Neural progenitor cell (in vitro differentiated cells): Measurements from ENCODE around the gene PRMT5. TPM values are rescaled to one million over a fixed set of nuclear protein-coding genes. Genes with fewer than 3 reads are reported as not detected.

ENCODE experiments used
- DNase-seq: peaks from one replicate; pipeline ENCODE4 v3.0.0-alpha.2; 2016; ENCODE audit warnings: low spot score
- H2AFZ ChIP-seq: fragments of 200-600 bp; sonication (generic); replicated peaks from 2 replicates; pipeline ENCODE4 v1.6.1; 2016; ENCODE audit warnings: antibody characterized with exemption
- H3F3A ChIP-seq: fragments of 200-600 bp; sonication (generic); 2 replicates; pipeline ENCODE4 v1.6.1; 2016; ENCODE audit warnings: antibody characterized with exemption, low read depth
- H3K27ac ChIP-seq: fragments of 200-600 bp; sonication (generic); 2 replicates; pipeline ENCODE4 v1.5.1; 2016; ENCODE audit warnings: mild to moderate bottlenecking
- H3K27me3 ChIP-seq: fragments of 200-600 bp; sonication (generic); 2 replicates; pipeline ENCODE4 v1.6.1; 2016; ENCODE audit warnings: mild to moderate bottlenecking, moderate library complexity
- H3K36me3 ChIP-seq: fragments of 200-600 bp; sonication (generic); 2 replicates; pipeline ENCODE4 v1.5.1; 2016
- H3K4me1 ChIP-seq: fragments of 200-600 bp; sonication (generic); 2 replicates; pipeline ENCODE4 v1.6.1; 2016; ENCODE audit warnings: mixed run types
- H3K4me2 ChIP-seq: fragments of 200-600 bp; sonication (generic); 2 replicates; pipeline ENCODE4 v1.6.1; 2016
- H3K4me3 ChIP-seq: fragments of 200-600 bp; sonication (generic); 2 replicates; pipeline ENCODE4 v1.5.1; 2016
- H3K79me2 ChIP-seq: fragments of 200-600 bp; sonication (generic); 2 replicates; pipeline ENCODE4 v1.6.1; 2016; ENCODE audit warnings: low read depth
- H3K9ac ChIP-seq: fragments of 200-600 bp; sonication (generic); 2 replicates; pipeline ENCODE4 v1.6.1; 2016
- H3K9me3 ChIP-seq: fragments of 200-600 bp; sonication (generic); 2 replicates; pipeline ENCODE4 v1.5.1; 2016; ENCODE audit warnings: low read depth
- H4K20me1 ChIP-seq: fragments of 200-600 bp; sonication (generic); 2 replicates; pipeline ENCODE4 v1.6.1; 2016; ENCODE audit warnings: low read depth
- H3K27ac Mint-ChIP-seq: 3 replicates; pipeline ENCODE4 v1.8.0; 2021; ENCODE audit warnings: mixed read lengths
- H3K27me3 Mint-ChIP-seq: 2 replicates; pipeline ENCODE4 v1.8.0; 2022; ENCODE audit warnings: low read depth, mild to moderate bottlenecking, inconsistent platforms, moderate library complexity, mixed read lengths; ENCODE audit not compliant: insufficient read depth
- H3K36me3 Mint-ChIP-seq: 3 replicates; pipeline ENCODE4 v1.8.0; 2021; ENCODE audit warnings: mixed read lengths
- H3K4me1 Mint-ChIP-seq: 3 replicates; pipeline ENCODE4 v1.8.0; 2021; ENCODE audit warnings: mixed read lengths
- H3K4me3 Mint-ChIP-seq: 3 replicates; pipeline ENCODE4 v1.8.0; 2021; ENCODE audit warnings: mild to moderate bottlenecking, moderate library complexity, mixed read lengths
- H3K9me3 Mint-ChIP-seq: 3 replicates; pipeline ENCODE4 v1.8.0; 2020; ENCODE audit warnings: mixed read lengths
- CTCF ChIP-seq: fragments of 200-600 bp; sonication (generic); IDR thresholded peaks from 2 replicates; pipeline ENCODE4 v1.5.1; 2017; ENCODE audit warnings: antibody characterized with exemption, mild to moderate bottlenecking
- EZH2 ChIP-seq: fragments of 200-600 bp; sonication (generic); IDR thresholded peaks from 2 replicates; pipeline ENCODE4 v1.6.1; 2017; ENCODE audit warnings: antibody characterized with exemption, mild to moderate bottlenecking, moderate library complexity
- EZH2phosphoT487 ChIP-seq: fragments of 200-600 bp; sonication (generic); IDR thresholded peaks from 2 replicates; pipeline ENCODE4 v1.6.1; 2017; ENCODE audit warnings: antibody characterized with exemption
- total RNA-seq: library from RNA; depleted of rRNA; stranded (reverse); fragments of >200 nt; gene quantifications from 2 replicates; pipeline ENCODE4 v1.2.3, GENCODE V29; 2015; ENCODE audit warnings: low replicate concordance

Gene PRMT5
- total RNA-seq, 1 donor from 2014 or later = 54.6 TPM

GRCh38 chr14:22928237-22929103, 706 bp downstream of the PRMT5 start:
- peaks cover 16% of the 10 kb centered on the region for H3K4me1 Mint-ChIP-seq
- Histone ChIP-seq H3K27me3 (no peaks in the 10 kb centered on the region), H3K9me3 (no peaks in the 10 kb centered on the region), H3K9ac (peak overlapping the region; percentile 78), H3K4me1 (peaks cover 8% of the 10 kb centered on the region), H3K4me3 (peak overlapping the region; percentile 90), H3K36me3 (no peaks in the 10 kb centered on the region), H3K79me2 (peaks cover 27% of the 10 kb centered on the region), H2AFZ (peak overlapping the region; percentile 81), H3F3A (peaks cover 29% of the 10 kb centered on the region), H3K27ac (peak overlapping the region; percentile 57), H3K4me2 (peak overlapping the region; percentile 96), H4K20me1 (no peaks in the 10 kb centered on the region)
- no peak overlapping the region for H3K27ac Mint-ChIP-seq
- peak; percentile 9 for DNase-seq
- H3K9me3 Mint-ChIP-seq = no peaks in the 10 kb centered on the region
- H3K4me3 Mint-ChIP-seq = no peak overlapping the region
- peaks cover 9% of the 10 kb centered on the region for H3K27me3 Mint-ChIP-seq
- peaks cover 24% of the 10 kb centered on the region for H3K36me3 Mint-ChIP-seq
- TF ChIP-seq EZH2 (no peak), CTCF (no peak), EZH2phosphoT487 (no peak)

GRCh38 chr14:22926316-22926715, 2.9 kb downstream of the PRMT5 start:
- H3K79me2 ChIP-seq = peaks cover 27% of the 10 kb centered on the region
- Mint-ChIP-seq H3K27ac (no peak overlapping the region), H3K27me3 (peaks cover 6% of the 10 kb centered on the region), H3K4me3 (no peak overlapping the region), H3K4me1 (peaks cover 15% of the 10 kb centered on the region), H3K36me3 (peaks cover 35% of the 10 kb centered on the region), H3K9me3 (no peaks in the 10 kb centered on the region)
- H3F3A ChIP-seq = peaks cover 23% of the 10 kb centered on the region
- no peaks in the 10 kb centered on the region for H4K20me1 ChIP-seq
- no peak overlapping the region for H3K27ac ChIP-seq
- no peak overlapping the region for H3K9ac ChIP-seq
- DNase-seq = no peak
- no peak overlapping the region for H2AFZ ChIP-seq
- no peak overlapping the region for H3K4me3 ChIP-seq
- H3K4me2 ChIP-seq = no peak overlapping the region
- no peaks in the 10 kb centered on the region for H3K9me3 ChIP-seq
- H3K4me1 ChIP-seq = peaks cover 8% of the 10 kb centered on the region
- TF ChIP-seq EZH2phosphoT487 (no peak), EZH2 (no peak), CTCF (no peak)
- H3K36me3 ChIP-seq = no peaks in the 10 kb centered on the region
- H3K27me3 ChIP-seq = no peaks in the 10 kb centered on the region

GRCh38 chr14:22925513-22925912, 3.7 kb downstream of the PRMT5 start:
- no peak overlapping the region for H3K27ac ChIP-seq
- Mint-ChIP-seq H3K27ac (no peak overlapping the region), H3K36me3 (peaks cover 42% of the 10 kb centered on the region), H3K4me1 (peaks cover 16% of the 10 kb centered on the region), H3K9me3 (no peaks in the 10 kb centered on the region), H3K4me3 (no peak overlapping the region), H3K27me3 (peaks cover 8% of the 10 kb centered on the region)
- H3K27me3 ChIP-seq = no peaks in the 10 kb centered on the region
- no peak overlapping the region for H3K9ac ChIP-seq
- H3K36me3 ChIP-seq = no peaks in the 10 kb centered on the region
- H3K79me2 ChIP-seq = peaks cover 27% of the 10 kb centered on the region
- H3K4me1 ChIP-seq = peaks cover 8% of the 10 kb centered on the region
- no peak for TF ChIP-seq EZH2phosphoT487
- H3K9me3 ChIP-seq = no peaks in the 10 kb centered on the region
- H3K4me3 ChIP-seq = no peak overlapping the region
- H2AFZ ChIP-seq = no peak overlapping the region
- H4K20me1 ChIP-seq = no peaks in the 10 kb centered on the region
- DNase-seq = no peak
- H3F3A ChIP-seq = peaks cover 24% of the 10 kb centered on the region
- no peak overlapping the region for H3K4me2 ChIP-seq

- no peak overlapping the region for H3K4me2 ChIP-seq
- peaks cover 48% of the 10 kb centered on the region for H3K36me3 Mint-ChIP-seq
- H3K4me1 ChIP-seq = peaks cover 13% of the 10 kb centered on the region
- H3K9me3 ChIP-seq = no peaks in the 10 kb centered on the region
- H3K4me3 ChIP-seq = no peak overlapping the region
- no peaks in the 10 kb centered on the region for H3K27me3 ChIP-seq
- no peaks in the 10 kb centered on the region for H3K9me3 Mint-ChIP-seq
- peaks cover 25% of the 10 kb centered on the region for H3K4me1 Mint-ChIP-seq
- no peak for DNase-seq
- H3K79me2 ChIP-seq = peaks cover 23% of the 10 kb centered on the region
- no peak overlapping the region for H2AFZ ChIP-seq
- H3K27ac Mint-ChIP-seq = no peak overlapping the region
- peaks cover 14% of the 10 kb centered on the region for H3K27me3 Mint-ChIP-seq
- no peaks in the 10 kb centered on the region for H3K36me3 ChIP-seq
- peaks cover 27% of the 10 kb centered on the region for H3F3A ChIP-seq
- H3K27ac ChIP-seq = no peak overlapping the region
- no peak overlapping the region for H3K9ac ChIP-seq
- TF ChIP-seq EZH2phosphoT487 = no peak
- TF ChIP-seq EZH2 = no peak
- no peak for TF ChIP-seq CTCF
- H3K4me3 Mint-ChIP-seq = no peak overlapping the region
- no peaks in the 10 kb centered on the region for H4K20me1 ChIP-seq
Measured at GRCh38 chr14:22923746-22924145, 5.4 kb downstream of the PRMT5 start.
